ENCODE results near the gene COL3A1. TPM values are rescaled to one million over a fixed set of nuclear protein-coding genes. Genes with fewer than 3 reads are reported as not detected.

The COL3A1 gene
- total and polyA plus RNA-seq, 2 of the 8 experiments (the other 6 are each of a cell fraction or from before 2014, with no cell fraction given) = 0.07 to 0.11 TPM

- H4K91ac ChIP-seq (replicated peaks; ENCODE audit: insufficient read length, low read length) = no peak overlapping the region
- H3K56ac ChIP-seq (replicated peaks; ENCODE audit: insufficient read length, low read depth, low read length) = no peak overlapping the region
- no peaks in the 10 kb centered on the region for H3K79me2 ChIP-seq (ENCODE audit: control insufficient read depth in 1 of 2, insufficient read depth in 2 of 2, low read length in 2 of 2)
- no peak overlapping the region for H3K4ac ChIP-seq (replicated peaks; ENCODE audit: insufficient read length, low read depth, low read length)
- no peak for TF ChIP-seq CHD1 (IDR thresholded peaks at IDR 0.05; ENCODE audit: low read depth, low read length)
- TF ChIP-seq SRF (IDR thresholded peaks at IDR 0.05; ENCODE audit: low read depth, low read length) = no peak
- no peak for TF ChIP-seq NRF1 (IDR thresholded peaks at IDR 0.05; ENCODE audit: low read depth, low read length)
- no peak for TF ChIP-seq SP4 (IDR thresholded peaks at IDR 0.05; ENCODE audit: low read length)
- TF ChIP-seq SP2 (IDR thresholded peaks at IDR 0.05; ENCODE audit: low read length) = no peak
- H3K23me2 ChIP-seq (ENCODE audit: low read depth, low read length) = no peaks in the 10 kb centered on the region
- H2BK12ac ChIP-seq (ENCODE audit: low read depth, low read length) = no peak overlapping the region
- peak overlapping the region; percentile 62; the same call in 1 of the 2 replicates for H2AFZ ChIP-seq (ENCODE audit: low read length)
- no peak overlapping the region for H3K23ac ChIP-seq (ENCODE audit: insufficient read length)
- no peak overlapping the region for H4K8ac ChIP-seq (ENCODE audit: extremely low read depth, insufficient read depth, low read length)
- H3K4me2 ChIP-seq (ENCODE audit: insufficient read depth in 1 of 2, low read depth in 2 of 2, low read length in 2 of 2) = no peak overlapping the region
- H3K9me3 ChIP-seq (ENCODE audit: insufficient read depth in 2 of 2, low read depth in 1 of 2, low read length in 1 of 2) = no peaks in the 10 kb centered on the region
- POLR2A ChIA-PET (ENCODE audit: partially characterized antibody) = no interaction called here
- FAIRE-seq (no peak), DNase-seq (ENCODE audit: low read depth in 1 of 2, low spot score in 2 of 2) (no peak)
- no peak overlapping the region for H2AK5ac ChIP-seq (ENCODE audit: low read depth, low read length)
- H2BK20ac ChIP-seq (ENCODE audit: low read length) = no peak overlapping the region
- H3K18ac ChIP-seq (ENCODE audit: extremely low read depth, low read length) = no peak overlapping the region
- H4K20me1 ChIP-seq (replicated peaks in 1 of 2; ENCODE audit: control insufficient read depth in 1 of 2, insufficient read depth in 2 of 2, low read length in 2 of 2) = no peaks in the 10 kb centered on the region
- no peak overlapping the region for H2BK5ac ChIP-seq (ENCODE audit: low read depth, low read length)
- CTCF ChIA-PET (ENCODE audit: partially characterized antibody) = no interaction called here
- H3K36me3 ChIP-seq (ENCODE audit: control insufficient read depth in 2 of 4, insufficient read depth in 4 of 4, low read length in 3 of 4) = no peaks in the 10 kb centered on the region
- H3K9ac ChIP-seq (replicated peaks in 1 of 4; ENCODE audit: extremely low read depth in 1 of 4, low read depth in 3 of 4, low read length in 3 of 4) = no peak overlapping the region
- no peak overlapping the region for H3K14ac ChIP-seq (ENCODE audit: insufficient read length)
- no peaks in the 10 kb centered on the region for H3K79me1 ChIP-seq (ENCODE audit: low read depth, low read length)
- no peak overlapping the region for H3K4me3 ChIP-seq (ENCODE audit: extremely low read depth in 1 of 4, insufficient read depth in 2 of 4, low read depth in 3 of 4, low read length in 4 of 4)
- no peak overlapping the region for H2BK120ac ChIP-seq (replicated peaks; ENCODE audit: low read depth, low read length)
- no peaks in the 10 kb centered on the region for H3K27me3 ChIP-seq (replicated peaks in 1 of 4; ENCODE audit: control insufficient read depth in 3 of 4, extremely low read depth in 1 of 4, insufficient read depth in 3 of 4, low read length in 3 of 4)
- H2BK15ac ChIP-seq (ENCODE audit: low read length) = no peak overlapping the region
- no peak overlapping the region for H4K5ac ChIP-seq (ENCODE audit: insufficient read length, low read depth, low read length)
- no peak overlapping the region for H3K27ac ChIP-seq (ENCODE audit: low read depth, low read length)
- WGBS, 2 experiments (ENCODE audit: extremely low coverage in 1 of 2, insufficient coverage in 1 of 2, insufficient read length in 1 of 2, insufficient replicate concordance in 2 of 2, low coverage in 1 of 2, low lambda C conversion rate in 2 of 2, missing lambda C conversion rate in 1 of 2) = 75% methylated on average over 3 of the region's 3 CpGs; no CpG with 5 or more reads in 1 of the 2 experiments
- H3K4me1 ChIP-seq (replicated peaks in 1 of 4; ENCODE audit: control insufficient read depth in 3 of 4, insufficient read depth in 4 of 4, low read length in 3 of 4) = no peaks in the 10 kb centered on the region
These were observed 10.4 kb upstream of the COL3A1 start for GRCh38 chr2:188963741-188964140.

Data from H1 (cell line).